VCaP (cell line): ENCODE measurements around the gene ARL13B.

ENCODE experiments used
- H3K27ac ChIP-seq: fragments of 450-650 bp; 2 replicates; pipeline ENCODE4 v1.5.1; 2017
- TF ChIP-seq, protein P1 (sequence below): fragments of 450-650 bp; conservative IDR thresholded peaks from 2 replicates; pipeline ENCODE4 v1.5.1; 2017; ENCODE audit warnings: mild to moderate bottlenecking, moderate library complexity

ARL13B gene

DNA sequence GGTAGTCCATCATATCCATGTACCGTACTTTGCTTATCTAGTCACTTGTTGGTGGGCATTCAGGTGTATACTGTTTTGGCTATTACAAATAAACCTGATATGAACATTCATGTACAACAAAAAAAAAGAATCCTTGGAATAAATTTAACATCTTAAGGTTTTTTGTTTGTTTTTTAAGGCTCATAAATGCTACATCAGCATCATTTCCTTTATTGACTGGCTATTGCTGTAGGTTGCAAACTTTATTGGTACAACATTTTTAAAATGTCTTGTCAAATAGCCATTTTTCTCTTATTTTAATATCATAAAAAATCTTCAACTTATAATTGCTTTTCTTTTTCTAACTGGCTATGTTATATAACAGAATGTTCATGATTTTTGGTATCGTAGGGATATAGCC lies 66.6 kb downstream of the ARL13B start:
- no peak overlapping the region for H3K27ac ChIP-seq
- TF ChIP-seq, protein P1, sequence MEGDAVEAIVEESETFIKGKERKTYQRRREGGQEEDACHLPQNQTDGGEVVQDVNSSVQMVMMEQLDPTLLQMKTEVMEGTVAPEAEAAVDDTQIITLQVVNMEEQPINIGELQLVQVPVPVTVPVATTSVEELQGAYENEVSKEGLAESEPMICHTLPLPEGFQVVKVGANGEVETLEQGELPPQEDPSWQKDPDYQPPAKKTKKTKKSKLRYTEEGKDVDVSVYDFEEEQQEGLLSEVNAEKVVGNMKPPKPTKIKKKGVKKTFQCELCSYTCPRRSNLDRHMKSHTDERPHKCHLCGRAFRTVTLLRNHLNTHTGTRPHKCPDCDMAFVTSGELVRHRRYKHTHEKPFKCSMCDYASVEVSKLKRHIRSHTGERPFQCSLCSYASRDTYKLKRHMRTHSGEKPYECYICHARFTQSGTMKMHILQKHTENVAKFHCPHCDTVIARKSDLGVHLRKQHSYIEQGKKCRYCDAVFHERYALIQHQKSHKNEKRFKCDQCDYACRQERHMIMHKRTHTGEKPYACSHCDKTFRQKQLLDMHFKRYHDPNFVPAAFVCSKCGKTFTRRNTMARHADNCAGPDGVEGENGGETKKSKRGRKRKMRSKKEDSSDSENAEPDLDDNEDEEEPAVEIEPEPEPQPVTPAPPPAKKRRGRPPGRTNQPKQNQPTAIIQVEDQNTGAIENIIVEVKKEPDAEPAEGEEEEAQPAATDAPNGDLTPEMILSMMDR = no peak

DNA sequence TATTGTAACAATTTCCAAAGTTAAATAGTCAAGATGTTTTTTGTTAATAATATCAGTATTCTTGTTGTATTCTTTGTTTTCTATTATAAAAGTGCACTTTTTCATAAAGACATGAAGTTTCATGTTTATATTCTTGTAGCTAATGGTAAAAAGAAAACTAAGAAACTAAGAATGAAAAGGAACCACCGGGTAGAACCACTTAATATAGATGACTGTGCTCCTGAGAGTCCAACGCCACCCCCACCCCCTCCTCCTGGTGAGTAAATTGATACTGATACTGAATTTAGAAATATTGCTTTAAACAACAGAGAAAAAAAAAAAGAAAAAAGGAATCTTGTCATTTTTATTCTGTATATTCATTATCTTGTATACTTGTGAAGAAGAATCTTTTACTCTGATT lies 69.3 kb downstream of the ARL13B start:
- H3K27ac ChIP-seq = no peak overlapping the region
- TF ChIP-seq, protein P1 = no peak

DNA sequence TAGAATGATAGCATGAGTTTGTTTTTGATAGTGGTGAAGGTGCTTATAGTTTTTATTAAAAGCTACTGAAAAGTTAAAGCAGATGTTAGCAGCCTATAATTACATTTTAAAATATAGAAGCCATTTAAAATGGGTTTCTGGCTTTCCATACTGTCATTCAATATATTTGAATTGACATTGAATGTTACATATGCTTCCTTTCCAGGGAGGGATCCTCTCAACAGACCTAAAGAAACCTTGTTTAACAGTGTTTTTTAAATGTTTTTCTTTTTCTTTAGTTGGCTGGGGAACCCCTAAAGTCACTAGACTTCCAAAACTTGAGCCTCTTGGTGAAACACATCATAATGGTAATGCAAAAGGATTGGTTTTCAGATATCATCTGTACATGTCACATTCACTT lies 70.6 kb downstream of the ARL13B start:
- H3K27ac ChIP-seq = no peak overlapping the region

DNA sequence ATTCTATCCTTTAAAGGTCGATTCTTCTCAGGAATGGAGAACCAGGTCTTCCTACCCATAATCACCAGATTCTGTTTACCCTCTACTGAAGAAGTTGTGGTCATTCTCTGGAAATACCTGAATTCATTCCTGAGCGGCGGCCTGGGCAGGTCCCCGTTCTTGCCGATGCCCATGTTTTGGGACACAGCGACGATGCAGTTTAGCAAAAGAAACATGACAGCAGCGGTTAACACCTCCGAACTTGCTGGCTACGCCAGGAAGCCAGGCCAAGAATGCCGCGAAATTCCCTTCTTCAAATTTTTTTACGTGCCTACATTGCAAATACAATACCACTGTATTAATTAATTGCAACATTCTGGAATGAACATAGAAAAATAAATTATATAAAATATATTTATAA lies 81.3 kb downstream of the ARL13B start:
- TF ChIP-seq, protein P1 = no peak
- H3K27ac ChIP-seq = no peak overlapping the region

More for the DNA sequence above, 70.6 kb downstream of the ARL13B start:
- TF ChIP-seq, protein P1 = no peak

DNA sequence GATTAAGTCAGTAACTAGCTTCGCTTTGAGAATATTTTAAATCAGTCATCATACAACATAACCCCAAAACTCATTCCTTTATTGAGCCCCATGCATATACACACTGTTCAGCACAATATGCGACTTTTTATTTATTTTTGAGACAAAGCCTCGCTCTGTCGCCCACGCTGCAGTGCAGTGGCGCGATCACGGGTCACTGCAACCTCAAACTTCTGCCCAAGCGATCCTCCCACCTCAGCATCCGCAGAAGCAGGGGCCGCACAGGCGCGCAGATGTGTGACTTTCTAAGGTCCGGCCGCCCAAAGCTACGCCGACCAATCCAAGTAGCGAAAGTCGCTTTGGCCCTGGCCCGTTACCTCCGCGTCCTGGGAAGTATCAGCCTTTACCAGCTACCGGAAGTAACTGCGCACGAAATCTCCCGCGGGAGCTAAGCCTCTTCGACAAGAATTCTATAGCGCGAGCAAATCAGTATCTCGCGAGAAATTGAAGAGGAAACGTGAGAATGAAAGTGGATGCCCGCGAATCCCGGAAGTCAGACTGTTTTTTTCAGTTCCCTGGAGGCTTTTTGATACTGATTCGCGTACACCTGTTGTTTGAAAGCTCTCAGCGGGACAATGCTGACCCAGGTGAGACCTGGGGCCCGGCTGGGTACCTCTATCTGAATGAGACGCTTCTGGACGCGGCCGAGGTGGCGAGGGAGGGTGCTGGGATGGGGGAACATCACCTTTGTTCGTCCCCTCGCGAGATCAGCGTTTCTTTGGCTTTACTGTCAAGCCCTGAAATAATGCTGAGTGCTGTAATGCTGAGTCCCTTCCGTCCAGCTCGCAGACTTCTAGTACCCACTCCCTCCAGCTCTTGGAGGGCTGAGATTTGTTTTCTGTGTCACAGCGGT lies 82.8 kb downstream of the ARL13B start, which contains the start of the genes DHFR2 and NSUN3:
TSS of gene DHFR2 (minus strand) at position 404 of the 892 bp plus-strand sequence. CDS start 1,405 bp downstream, outside the sequence.
TSS of gene NSUN3 (plus strand) at position 549 of the 892 bp plus-strand sequence. CDS start at position 615, 66 bp downstream.
- TF ChIP-seq, protein P1 = no peak
- peak within 1 kb of the TSS; percentile 80 for H3K27ac ChIP-seq

DNA sequence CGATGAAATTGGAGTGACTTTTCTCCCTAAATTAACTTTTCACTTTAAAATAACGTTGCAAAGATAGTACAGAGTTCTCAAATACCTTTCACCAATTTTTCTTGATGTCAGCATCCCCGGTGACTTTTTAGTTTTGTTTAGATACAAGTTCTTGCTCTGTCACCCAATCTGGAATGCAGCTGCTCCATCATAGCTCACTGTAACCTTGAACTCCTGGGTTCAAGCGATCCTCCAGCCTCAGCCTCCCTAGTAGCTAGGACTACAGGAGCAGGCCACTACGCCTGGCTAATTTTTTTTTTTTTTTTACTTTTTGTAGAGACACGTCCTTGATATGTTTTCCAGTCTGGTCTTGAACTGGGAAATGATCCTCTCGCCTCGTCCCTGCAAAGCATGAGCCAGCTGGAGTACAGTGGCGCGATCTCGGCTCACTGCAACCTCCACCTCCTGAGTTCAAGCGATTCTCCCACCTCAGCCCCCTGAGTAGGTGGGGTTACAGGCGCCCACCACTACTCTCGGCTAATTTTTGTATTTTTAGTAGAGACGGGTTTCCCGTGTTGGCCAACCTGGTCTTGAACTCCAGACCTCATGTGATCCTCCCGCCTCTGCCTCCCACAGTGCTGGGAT lies 83.7 kb downstream of the ARL13B start:
- H3K27ac ChIP-seq = peak overlapping the region; percentile 80
- TF ChIP-seq, protein P1 = no peak

DNA sequence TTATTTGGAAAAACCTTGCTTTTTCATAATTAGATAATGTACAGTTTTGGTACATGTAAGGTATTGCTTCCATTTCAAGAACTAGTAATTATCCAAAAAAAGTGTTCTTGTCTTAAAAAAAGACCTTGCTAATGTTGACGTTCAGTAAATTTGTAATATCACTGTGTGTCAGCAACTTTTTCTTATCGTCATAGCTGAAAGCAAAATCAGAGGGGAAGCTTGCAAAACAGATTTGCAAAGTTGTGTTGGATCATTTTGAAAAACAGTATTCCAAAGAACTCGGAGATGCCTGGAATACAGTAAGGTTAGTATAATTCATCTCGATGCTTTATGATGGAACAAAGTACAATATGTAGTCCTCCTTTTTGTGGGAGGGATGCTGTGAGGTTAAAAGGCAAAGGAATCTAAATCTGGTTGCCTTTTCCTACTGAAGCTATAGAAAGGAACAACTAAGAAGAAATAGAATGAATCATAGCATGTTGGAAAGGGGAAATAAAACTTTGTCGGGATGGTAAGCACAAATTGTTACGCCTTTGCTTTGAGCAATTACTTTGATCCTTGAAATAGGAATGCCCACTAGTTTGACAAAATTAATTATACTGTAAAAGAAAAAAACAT lies 84.4 kb downstream of the ARL13B start:
- H3K27ac ChIP-seq = no peak overlapping the region

More for the DNA sequence above, 84.4 kb downstream of the ARL13B start:
- TF ChIP-seq, protein P1 = no peak
